ENCODE results near the gene RAE1.

GRCh38 chr20:57414867-57415592, 64.0 kb downstream of the RAE1 start:
- TF ChIP-seq CTCF (conservative IDR thresholded peaks at IDR 0.05; ENCODE audit: low read depth, low read length): no peak
- TF ChIP-seq EZH2 (IDR thresholded peaks at IDR 0.05; ENCODE audit: low read length, unreplicated experiment): no peak
- no peak for TF ChIP-seq EZH2phosphoT487 (IDR thresholded peaks at IDR 0.05; ENCODE audit: borderline replicate concordance, low read length)

Measured in PC-3 (cell line).